Neuronal stem cell (in vitro differentiated cells): ENCODE results near the gene SGTA.
A peak's percentile ranks its signal among the peaks of the same experiment; 100 is the strongest.

Experiments
- DNase-seq: peaks from one replicate; pipeline ENCODE4 v3.0.0-alpha.2; 2013; ENCODE audit warnings: low spot score
- H2AFZ ChIP-seq: one replicate; pipeline ENCODE4 v1.6.1; 2013; ENCODE audit warnings: mild to moderate bottlenecking, low read length, inconsistent platforms
- H2AK5ac ChIP-seq: 2 replicates; pipeline ENCODE4 v1.6.1; 2013; ENCODE audit warnings: low read depth, mild to moderate bottlenecking, inconsistent platforms, low read length, moderate library complexity, mixed read lengths
- H2BK120ac ChIP-seq: 2 replicates; pipeline ENCODE4 v1.6.1; 2013; ENCODE audit warnings: low read depth, mild to moderate bottlenecking, inconsistent platforms, low read length, moderate library complexity, mixed read lengths
- H2BK12ac ChIP-seq: one replicate; pipeline ENCODE4 v1.6.1; 2013; ENCODE audit warnings: low read length, inconsistent platforms
- H2BK15ac ChIP-seq: 2 replicates; pipeline ENCODE4 v1.6.1; 2013; ENCODE audit warnings: mild to moderate bottlenecking, low read length, inconsistent platforms, mixed read lengths
- H2BK5ac ChIP-seq: one replicate; pipeline ENCODE4 v1.6.1; 2013; ENCODE audit warnings: inconsistent platforms, mild to moderate bottlenecking, low read length, moderate library complexity
- H3K14ac ChIP-seq: one replicate; pipeline ENCODE4 v1.6.1; 2013; ENCODE audit warnings: low read length, inconsistent platforms
- H3K18ac ChIP-seq: 2 replicates; pipeline ENCODE4 v1.6.1; 2013; ENCODE audit warnings: low read length, inconsistent platforms
- H3K23ac ChIP-seq: 2 replicates; pipeline ENCODE4 v1.6.1; 2013; ENCODE audit warnings: low read depth, mild to moderate bottlenecking, mixed read lengths, low read length, inconsistent platforms; ENCODE audit not compliant: poor library complexity
- H3K27ac ChIP-seq: replicated peaks from 3 replicates; pipeline ENCODE4 v1.5.1; 2013; ENCODE audit warnings: low read length, inconsistent platforms
- H3K27me3 ChIP-seq, 3 experiments: 2 replicates each; pipeline ENCODE4 v1.6.1; 2013; ENCODE audit warnings: low read length in 3 of 3, mild to moderate bottlenecking in 2 of 3, inconsistent platforms in 1 of 3, low read depth in 1 of 3, mixed read lengths in 1 of 3, moderate library complexity in 1 of 3; ENCODE audit not compliant: control insufficient read depth in 3 of 3, insufficient read depth in 3 of 3
- H3K36me3 ChIP-seq, 2 donors: replicated peaks in 1 of 2; 2 replicates each; pipeline ENCODE4 v1.6.1; 2013; ENCODE audit warnings: low read length in 2 of 2; ENCODE audit not compliant: control insufficient read depth in 2 of 2, insufficient read depth in 2 of 2
- H3K4ac ChIP-seq: 2 replicates; pipeline ENCODE4 v1.6.1; 2013; ENCODE audit warnings: inconsistent platforms, mild to moderate bottlenecking, low read length, moderate library complexity
- H3K4me1 ChIP-seq, 2 donors: 1 replicate in 1 of 2; 2 replicates in 1 of 2; pipeline ENCODE4 v1.6.1; 2013; ENCODE audit warnings: low read length in 2 of 2, low read depth in 1 of 2; ENCODE audit not compliant: control insufficient read depth in 2 of 2, insufficient read depth in 1 of 2
- H3K4me2 ChIP-seq: one replicate; pipeline ENCODE4 v1.6.1; 2013; ENCODE audit warnings: mild to moderate bottlenecking, low read length, inconsistent platforms; ENCODE audit not compliant: insufficient read depth, poor library complexity, severe bottlenecking
- H3K4me3 ChIP-seq, 2 donors: 2 replicates each; pipeline ENCODE4 v1.5.1; 2013; ENCODE audit warnings: low read length in 2 of 2, mild to moderate bottlenecking in 2 of 2, inconsistent platforms in 1 of 2, moderate library complexity in 1 of 2
- H3K79me1 ChIP-seq: one replicate; pipeline ENCODE4 v1.6.1; 2013; ENCODE audit warnings: low read depth, mild to moderate bottlenecking, inconsistent platforms, low read length, moderate library complexity
- H3K9ac ChIP-seq: one replicate; pipeline ENCODE4 v1.6.1; 2013; ENCODE audit warnings: mild to moderate bottlenecking, low read depth, low read length, inconsistent platforms; ENCODE audit not compliant: poor library complexity
- H3K9me3 ChIP-seq, 2 donors: replicated peaks in 1 of 2; 2 replicates each; pipeline versions ENCODE3 to v1.6.1; 2013; ENCODE audit warnings: low read length in 2 of 2, mild to moderate bottlenecking in 2 of 2, inconsistent platforms in 1 of 2, low read depth in 1 of 2, mixed read lengths in 1 of 2, moderate library complexity in 1 of 2; ENCODE audit not compliant: control insufficient read depth in 2 of 2, insufficient read depth in 1 of 2
- H4K8ac ChIP-seq: one replicate; pipeline ENCODE4 v1.6.1; 2013; ENCODE audit warnings: low read depth, mild to moderate bottlenecking, inconsistent platforms, low read length, moderate library complexity
- H4K91ac ChIP-seq: one replicate; pipeline ENCODE4 v1.6.1; 2013; ENCODE audit warnings: low read length, low read depth, mild to moderate bottlenecking, inconsistent platforms; ENCODE audit not compliant: poor library complexity
- WGBS, 2 donors: extraction: QIAGEN DNeasy Blood & Tissue Kit; methylation state at CpG; one replicate each; pipeline ENCODE4 v1.1.7; 2013; ENCODE audit warnings: missing lambda C conversion rate in 2 of 2, mixed read lengths in 1 of 2; ENCODE audit not compliant: insufficient read length in 2 of 2, insufficient replicate concordance in 1 of 2; ENCODE audit errors: extremely low coverage in 2 of 2; 5-methylcytosine and 5-hydroxymethylcytosine counted together

The SGTA gene

GRCh38 chr19:2814426-2814825 lies 31.4 kb upstream of the SGTA start:
- no peak overlapping the region for H3K14ac ChIP-seq
- H3K36me3 ChIP-seq: peaks cover 32 to 55% of the 10 kb centered on the region in 2 donors
- H3K18ac ChIP-seq: no peak overlapping the region
- no peak overlapping the region for H2BK120ac ChIP-seq
- H2AK5ac ChIP-seq: no peak overlapping the region
- H2BK12ac ChIP-seq: no peak overlapping the region
- H3K9me3 ChIP-seq: no peaks in the 10 kb centered on the region
- H4K8ac ChIP-seq: no peak overlapping the region
- H3K79me1 ChIP-seq: no peaks in the 10 kb centered on the region
- H2BK5ac ChIP-seq: peak overlapping the region; percentile 53
- H3K27me3 ChIP-seq: no peaks in the 10 kb centered on the region
- no peaks in the 10 kb centered on the region for H3K4me1 ChIP-seq
- no peak overlapping the region for H3K4ac ChIP-seq
- H3K4me2 ChIP-seq: no peak overlapping the region
- no peak overlapping the region for H3K27ac ChIP-seq
- H2AFZ ChIP-seq: no peak overlapping the region
- no peak overlapping the region for H4K91ac ChIP-seq
- H3K9ac ChIP-seq: no peak overlapping the region
- no peak for DNase-seq
- no CpG with 5 or more reads among the region's 11 CpGs for WGBS, 2 donors
- no peak overlapping the region for H3K23ac ChIP-seq
- no peak overlapping the region for H3K4me3 ChIP-seq
- H2BK15ac ChIP-seq: no peak overlapping the region

GRCh38 chr19:2813235-2814160 lies 30.4 kb upstream of the SGTA start:
- WGBS, 2 donors: no CpG with 5 or more reads among the region's 35 CpGs
- DNase-seq: no peak
- Histone ChIP-seq H3K9ac (no peak overlapping the region), H2AFZ (no peak overlapping the region), H3K14ac (no peak overlapping the region), H3K4me3 (no peak overlapping the region), H3K27ac (no peak overlapping the region), H4K91ac (no peak overlapping the region), H3K4me1 (no peaks in the 10 kb centered on the region), H3K27me3 (no peaks in the 10 kb centered on the region), H3K9me3 (no peaks in the 10 kb centered on the region), H3K36me3 (peaks cover 39 to 64% of the 10 kb centered on the region in 2 donors), H4K8ac (no peak overlapping the region), H3K79me1 (no peaks in the 10 kb centered on the region), H3K4ac (no peak overlapping the region), H2AK5ac (no peak overlapping the region), H2BK5ac (peak overlapping the region; percentile 53), H3K4me2 (no peak overlapping the region), H2BK120ac (no peak overlapping the region), H2BK15ac (no peak overlapping the region), H2BK12ac (no peak overlapping the region), H3K18ac (no peak overlapping the region), H3K23ac (peak overlapping the region; percentile 55)

GRCh38 chr19:2812414-2813234 lies 29.6 kb upstream of the SGTA start:
- Histone ChIP-seq H3K18ac (no peak overlapping the region), H3K4ac (no peak overlapping the region), H2AFZ (no peak overlapping the region), H3K23ac (no peak overlapping the region), H3K9ac (no peak overlapping the region), H3K4me2 (no peak overlapping the region), H2BK15ac (no peak overlapping the region), H3K9me3 (no peaks in the 10 kb centered on the region), H3K14ac (no peak overlapping the region), H3K36me3 (peaks cover 46 to 72% of the 10 kb centered on the region in 2 donors), H3K27me3 (no peaks in the 10 kb centered on the region), H4K91ac (no peak overlapping the region), H3K79me1 (no peaks in the 10 kb centered on the region), H2BK5ac (no peak overlapping the region), H3K4me1 (no peaks in the 10 kb centered on the region), H2BK120ac (no peak overlapping the region), H3K4me3 (no peak overlapping the region), H4K8ac (no peak overlapping the region), H2BK12ac (no peak overlapping the region), H2AK5ac (no peak overlapping the region), H3K27ac (no peak overlapping the region)
- DNase-seq: no peak
- no CpG with 5 or more reads among the region's 37 CpGs for WGBS, 2 donors
